GM23338 (cell line): ENCODE results near the gene EPB41L4A.

ENCODE experiments used
- CREB1 ChIP-seq: fragments of 250-450 bp; sonication (Bioruptor Pico); IDR thresholded peaks from 2 replicates; pipeline ENCODE4 v1.5.0; 2020; ENCODE audit warnings: low read depth, mild to moderate bottlenecking, moderate library complexity
- CTCF ChIP-seq, 2 experiments: fragments of 200-600 bp in 1 of 2; sonication (generic) in 1 of 2; conservative IDR thresholded peaks; 2 replicates each; pipeline versions ENCODE4 v1.5.1 to v1.6.1; 2016 to 2017; ENCODE audit warnings: antibody characterized with exemption in 2 of 2, low read depth in 2 of 2, mild to moderate bottlenecking in 2 of 2, moderate library complexity in 1 of 2
- ETS1 ChIP-seq: IDR thresholded peaks from 2 replicates; pipeline ENCODE4 v1.6.1; 2016; ENCODE audit warnings: antibody characterized with exemption
- EZH2 ChIP-seq: fragments of 200-600 bp; sonication (generic); IDR thresholded peaks from one replicate; pipeline ENCODE4 v1.8.0; 2017; ENCODE audit warnings: antibody characterized with exemption, mild to moderate bottlenecking, low read depth; ENCODE audit not compliant: unreplicated experiment
- EZH2phosphoT487 ChIP-seq: fragments of 200-600 bp; sonication (generic); IDR thresholded peaks from one replicate; pipeline ENCODE4 v1.8.1; 2018; ENCODE audit warnings: antibody characterized with exemption; ENCODE audit not compliant: unreplicated experiment
- POLR2AphosphoS5 ChIP-seq: IDR thresholded peaks from 2 replicates; pipeline ENCODE4 v1.6.1; 2016; ENCODE audit warnings: antibody characterized with exemption, low read depth
- REST ChIP-seq: IDR thresholded peaks from one replicate; pipeline ENCODE4 v1.6.1; 2018; ENCODE audit warnings: antibody characterized with exemption; ENCODE audit not compliant: unreplicated experiment
- STAT1 ChIP-seq: IDR thresholded peaks from one replicate; pipeline ENCODE4 v1.6.1; 2016; ENCODE audit warnings: antibody characterized with exemption; ENCODE audit not compliant: unreplicated experiment

- no peak for TF ChIP-seq CTCF (conservative IDR thresholded peaks at IDR 0.05; ENCODE audit: low read depth in 2 of 2)
- no peak for TF ChIP-seq EZH2phosphoT487
- TF ChIP-seq EZH2 = no peak
- no peak for TF ChIP-seq POLR2AphosphoS5
- no peak for TF ChIP-seq REST
- no peak for TF ChIP-seq CREB1 (CRISPR knock-in tag)
- TF ChIP-seq ETS1 = no peak
- TF ChIP-seq STAT1 = no peak
Observed at GRCh38 chr5:112159435-112159834, 259.6 kb downstream of the EPB41L4A start.
